ENCODE measurements around the gene ARHGAP10. TPM values are rescaled to one million over a fixed set of nuclear protein-coding genes. Genes with fewer than 3 reads are reported as not detected.

ARHGAP10 gene
- total RNA-seq, 1 donor from 2014 or later, result 25.5 TPM

GRCh38 chr4:147923381-147923780 lies 191.5 kb downstream of the ARHGAP10 start:
- peaks cover 3% of the 10 kb centered on the region for H3K4me1 Mint-ChIP-seq (ENCODE audit: unreplicated experiment)
- H3K4me3 Mint-ChIP-seq, result no peak overlapping the region
- no peaks in the 10 kb centered on the region for H3K27me3 Mint-ChIP-seq
- peaks cover 20% of the 10 kb centered on the region for H3K36me3 Mint-ChIP-seq
- H3K9me3 Mint-ChIP-seq, result peaks cover 6% of the 10 kb centered on the region
- H3K27ac Mint-ChIP-seq, result no peak overlapping the region
- TF ChIP-seq, protein P1, sequence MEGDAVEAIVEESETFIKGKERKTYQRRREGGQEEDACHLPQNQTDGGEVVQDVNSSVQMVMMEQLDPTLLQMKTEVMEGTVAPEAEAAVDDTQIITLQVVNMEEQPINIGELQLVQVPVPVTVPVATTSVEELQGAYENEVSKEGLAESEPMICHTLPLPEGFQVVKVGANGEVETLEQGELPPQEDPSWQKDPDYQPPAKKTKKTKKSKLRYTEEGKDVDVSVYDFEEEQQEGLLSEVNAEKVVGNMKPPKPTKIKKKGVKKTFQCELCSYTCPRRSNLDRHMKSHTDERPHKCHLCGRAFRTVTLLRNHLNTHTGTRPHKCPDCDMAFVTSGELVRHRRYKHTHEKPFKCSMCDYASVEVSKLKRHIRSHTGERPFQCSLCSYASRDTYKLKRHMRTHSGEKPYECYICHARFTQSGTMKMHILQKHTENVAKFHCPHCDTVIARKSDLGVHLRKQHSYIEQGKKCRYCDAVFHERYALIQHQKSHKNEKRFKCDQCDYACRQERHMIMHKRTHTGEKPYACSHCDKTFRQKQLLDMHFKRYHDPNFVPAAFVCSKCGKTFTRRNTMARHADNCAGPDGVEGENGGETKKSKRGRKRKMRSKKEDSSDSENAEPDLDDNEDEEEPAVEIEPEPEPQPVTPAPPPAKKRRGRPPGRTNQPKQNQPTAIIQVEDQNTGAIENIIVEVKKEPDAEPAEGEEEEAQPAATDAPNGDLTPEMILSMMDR (conservative IDR thresholded peaks at IDR 0.05), result no peak
- DNase-seq (ENCODE audit: extremely low spot score, unreplicated experiment), result no peak

- peaks cover 6% of the 10 kb centered on the region for H3K4me1 Mint-ChIP-seq (ENCODE audit: unreplicated experiment)
- no peak for DNase-seq (ENCODE audit: extremely low spot score, unreplicated experiment)
- H3K36me3 Mint-ChIP-seq, result peaks cover 20% of the 10 kb centered on the region
- H3K9me3 Mint-ChIP-seq, result peaks cover 6% of the 10 kb centered on the region
- no peaks in the 10 kb centered on the region for H3K27me3 Mint-ChIP-seq
- TF ChIP-seq, protein P1 (conservative IDR thresholded peaks at IDR 0.05), result no peak
- no peak overlapping the region for H3K27ac Mint-ChIP-seq
- H3K4me3 Mint-ChIP-seq, result no peak overlapping the region
Measured at GRCh38 chr4:147923854-147924253, 192.0 kb downstream of the ARHGAP10 start.

- peaks cover 6% of the 10 kb centered on the region for H3K9me3 Mint-ChIP-seq
- no peak overlapping the region for H3K27ac Mint-ChIP-seq
- peaks cover 6% of the 10 kb centered on the region for H3K4me1 Mint-ChIP-seq (ENCODE audit: unreplicated experiment)
- H3K27me3 Mint-ChIP-seq, result no peaks in the 10 kb centered on the region
- TF ChIP-seq, protein P1 (conservative IDR thresholded peaks at IDR 0.05), result peak; percentile 68
- peaks cover 20% of the 10 kb centered on the region for H3K36me3 Mint-ChIP-seq
- no peak for DNase-seq (ENCODE audit: extremely low spot score, unreplicated experiment)
- H3K4me3 Mint-ChIP-seq, result no peak overlapping the region
Measured at GRCh38 chr4:147924604-147925412, 192.9 kb downstream of the ARHGAP10 start.

- Mint-ChIP-seq H3K27me3 (no peaks in the 10 kb centered on the region), H3K9me3 (peaks cover 7% of the 10 kb centered on the region), H3K36me3 (peaks cover 15% of the 10 kb centered on the region), H3K4me3 (no peak overlapping the region), H3K27ac (no peak overlapping the region), H3K4me1 (ENCODE audit: unreplicated experiment) (peaks cover 6% of the 10 kb centered on the region)
- TF ChIP-seq, protein P1 (conservative IDR thresholded peaks at IDR 0.05), result no peak
- no peak for DNase-seq (ENCODE audit: extremely low spot score, unreplicated experiment)
Measured at GRCh38 chr4:147927377-147928137, 195.7 kb downstream of the ARHGAP10 start.

DNA sequence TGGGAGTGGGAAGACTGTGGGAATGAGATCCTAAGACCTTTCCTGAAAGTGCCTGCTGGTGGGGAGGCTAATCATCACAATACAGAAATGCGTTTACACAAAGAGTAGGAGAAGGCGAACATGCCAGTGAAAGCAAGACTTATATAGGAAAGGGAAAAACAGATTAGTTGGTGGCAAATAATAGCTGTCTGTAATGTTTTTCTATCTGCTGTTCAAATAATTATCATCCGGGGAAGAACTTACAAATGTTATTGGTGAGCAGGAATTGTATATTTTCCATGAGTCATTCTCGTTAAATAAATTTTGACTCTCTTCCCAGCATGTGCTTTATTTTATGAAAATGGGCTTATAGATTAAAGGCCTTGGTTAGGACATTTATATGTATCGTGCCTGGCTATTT lies 196.5 kb downstream of the ARHGAP10 start:
- Mint-ChIP-seq H3K27ac (no peak overlapping the region), H3K4me1 (ENCODE audit: unreplicated experiment) (peaks cover 6% of the 10 kb centered on the region), H3K4me3 (no peak overlapping the region), H3K9me3 (peaks cover 7% of the 10 kb centered on the region), H3K27me3 (no peaks in the 10 kb centered on the region), H3K36me3 (peaks cover 13% of the 10 kb centered on the region)
- DNase-seq (ENCODE audit: extremely low spot score, unreplicated experiment), result no peak
- TF ChIP-seq, protein P1 (conservative IDR thresholded peaks at IDR 0.05), result no peak
